HG03575 (cell line): ENCODE data around the gene PICK1.

Experiments
- ATAC-seq: cut with Tn5 transposase; IDR thresholded peaks from one replicate; pipeline ENCODE4 v1.9.1; 2021; ENCODE audit not compliant: unreplicated experiment, insufficient number of reproducible peaks, low FRiP score; ENCODE audit errors: extremely low read depth

The PICK1 gene

GRCh38 chr22:38056969-38057891 lies at the start of gene PICK1:
PICK1 (plus strand) TSS chr22:38057404; CDS start chr22:38057810, 406 bp downstream.
- ATAC-seq = no peak

- no peak for ATAC-seq
Observed at GRCh38 chr22:38009000-38009806, 48.0 kb upstream of the PICK1 start.

GRCh38 chr22:38012604-38013072 lies 44.6 kb upstream of the PICK1 start:
- ATAC-seq = no peak

GRCh38 chr22:38014083-38014482 lies 43.1 kb upstream of the PICK1 start:
- no peak for ATAC-seq

- no peak for ATAC-seq
Observed at GRCh38 chr22:38016182-38017151, 40.7 kb upstream of the PICK1 start.

GRCh38 chr22:38017272-38017920 lies 39.8 kb upstream of the PICK1 start:
- no peak for ATAC-seq

- ATAC-seq = no peak
Observed at GRCh38 chr22:38017939-38018885, 39.0 kb upstream of the PICK1 start.

GRCh38 chr22:38018938-38019827 lies 38.0 kb upstream of the PICK1 start:
- ATAC-seq = no peak

GRCh38 chr22:38021206-38021605 lies 36.0 kb upstream of the PICK1 start:
- no peak for ATAC-seq

- no peak for ATAC-seq
Observed at GRCh38 chr22:38023045-38023444, 34.2 kb upstream of the PICK1 start.

GRCh38 chr22:38025514-38025913 lies 31.7 kb upstream of the PICK1 start:
- ATAC-seq = no peak

- ATAC-seq = no peak
Observed at GRCh38 chr22:38026130-38027111, 30.8 kb upstream of the PICK1 start.

- no peak for ATAC-seq
Observed at GRCh38 chr22:38027487-38027886, 29.7 kb upstream of the PICK1 start.

- no peak for ATAC-seq
Observed at GRCh38 chr22:38028344-38029130, 28.7 kb upstream of the PICK1 start.

GRCh38 chr22:38029370-38029769 lies 27.8 kb upstream of the PICK1 start:
- ATAC-seq = no peak
